ENCODE data around the gene LRRC8B. TPM values are rescaled to one million over a fixed set of nuclear protein-coding genes. Genes with fewer than 3 reads are reported as not detected.

LRRC8B gene
- 10 to 100 TPM in 2 of 4 donors, 1 to 10 TPM in 2; 7.0 to 10.5 (median 8.7) TPM for total RNA-seq

DNA sequence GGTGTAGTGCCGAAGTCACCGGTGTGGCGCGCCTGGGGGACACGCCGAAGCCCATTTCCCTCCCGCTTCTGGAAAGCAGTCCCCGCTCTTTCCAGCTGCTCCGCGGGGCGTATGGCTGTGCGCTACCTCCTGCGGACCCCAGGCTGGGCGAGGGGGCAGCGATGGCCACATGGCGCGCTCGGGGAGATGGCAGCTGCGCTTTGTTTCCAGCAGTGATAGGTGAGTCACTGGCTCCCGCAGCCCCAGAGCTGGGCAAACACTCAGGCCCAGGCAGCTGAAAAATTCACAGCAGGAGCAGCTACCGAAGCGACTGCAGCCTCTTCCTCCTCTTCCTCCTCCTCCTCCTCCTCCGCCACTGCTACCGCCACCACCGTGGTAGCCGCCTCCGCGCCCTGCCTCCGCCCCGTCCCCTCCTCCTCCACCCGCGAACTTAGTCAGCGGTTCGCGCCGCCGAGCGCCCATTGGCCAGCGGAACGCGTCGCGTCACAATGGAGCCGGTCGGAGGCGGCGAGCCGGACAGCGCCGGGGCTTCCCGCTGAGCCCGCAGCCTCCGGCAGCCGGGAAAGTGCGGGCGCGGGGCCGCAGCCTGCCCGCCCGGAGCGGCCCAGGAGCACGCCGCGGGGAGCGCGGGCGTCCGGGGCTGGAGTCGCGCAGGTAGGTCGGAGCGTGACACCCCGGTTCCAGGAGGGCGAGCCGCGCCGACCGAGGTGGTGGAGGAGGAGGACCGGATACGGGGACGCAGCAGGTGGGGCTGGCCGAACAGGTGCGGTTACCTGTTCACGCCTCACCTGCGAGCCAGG is at the start of gene LRRC8B:
TSS of gene LRRC8B (plus strand) at position 461 of the 800 bp plus-strand sequence. CDS start 57,822 bp downstream, outside the sequence.
- no peaks in the 10 kb centered on the region for H3K27me3 ChIP-seq
- H3K9me3 ChIP-seq = no peaks in the 10 kb centered on the region
- in situ Hi-C loops (cut with MboI; ENCODE audit: low pct_ligation_motif_present in 1 of 4, low pct_unique_long_range_greater_than_20kb in 1 of 4, low sequenced_read_pairs in 3 of 4) = loop anchor here in 3 of 4 donors (25.0 kb wide), 2 partner anchors 238 to 463 kb away; partner anchors contain the start of gene ZNF326 (in 1 of the 3)
- H3K27ac ChIP-seq = peak within 1 kb of the TSS; percentile 79 to 94 (median 90)
- H3K4me1 ChIP-seq = peaks cover 0 to 32% (median 10%) of the 10 kb centered on the region in 4 donors
- peak; percentile 93 for DNase-seq
- TF ChIP-seq, protein P1, sequence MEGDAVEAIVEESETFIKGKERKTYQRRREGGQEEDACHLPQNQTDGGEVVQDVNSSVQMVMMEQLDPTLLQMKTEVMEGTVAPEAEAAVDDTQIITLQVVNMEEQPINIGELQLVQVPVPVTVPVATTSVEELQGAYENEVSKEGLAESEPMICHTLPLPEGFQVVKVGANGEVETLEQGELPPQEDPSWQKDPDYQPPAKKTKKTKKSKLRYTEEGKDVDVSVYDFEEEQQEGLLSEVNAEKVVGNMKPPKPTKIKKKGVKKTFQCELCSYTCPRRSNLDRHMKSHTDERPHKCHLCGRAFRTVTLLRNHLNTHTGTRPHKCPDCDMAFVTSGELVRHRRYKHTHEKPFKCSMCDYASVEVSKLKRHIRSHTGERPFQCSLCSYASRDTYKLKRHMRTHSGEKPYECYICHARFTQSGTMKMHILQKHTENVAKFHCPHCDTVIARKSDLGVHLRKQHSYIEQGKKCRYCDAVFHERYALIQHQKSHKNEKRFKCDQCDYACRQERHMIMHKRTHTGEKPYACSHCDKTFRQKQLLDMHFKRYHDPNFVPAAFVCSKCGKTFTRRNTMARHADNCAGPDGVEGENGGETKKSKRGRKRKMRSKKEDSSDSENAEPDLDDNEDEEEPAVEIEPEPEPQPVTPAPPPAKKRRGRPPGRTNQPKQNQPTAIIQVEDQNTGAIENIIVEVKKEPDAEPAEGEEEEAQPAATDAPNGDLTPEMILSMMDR (IDR thresholded peaks at IDR 0.05) = peak in 1 of 5 experiments; percentile 26
- TF ChIP-seq POLR2A (IDR thresholded peaks at IDR 0.05) (peak; percentile 67), EP300 (IDR thresholded peaks at IDR 0.05; ENCODE audit: low read depth) (no peak), POLR2AphosphoS5 (IDR thresholded peaks at IDR 0.05) (peak; percentile 68 to 72 (median 70))
- WGBS, 2 donors (ENCODE audit: low coverage in 1 of 2) = 1% methylated on average over 58 of the region's 85 CpGs; no CpG with 5 or more reads in 1 of the 2 donors
- peak within 1 kb of the TSS; percentile 65 to 96 (median 70) for H3K4me3 ChIP-seq
- no peaks in the 10 kb centered on the region for H3K36me3 ChIP-seq
- intact Hi-C loops (cut with DNase I; ENCODE audit: low total_unique reads) = no loop called here

DNA sequence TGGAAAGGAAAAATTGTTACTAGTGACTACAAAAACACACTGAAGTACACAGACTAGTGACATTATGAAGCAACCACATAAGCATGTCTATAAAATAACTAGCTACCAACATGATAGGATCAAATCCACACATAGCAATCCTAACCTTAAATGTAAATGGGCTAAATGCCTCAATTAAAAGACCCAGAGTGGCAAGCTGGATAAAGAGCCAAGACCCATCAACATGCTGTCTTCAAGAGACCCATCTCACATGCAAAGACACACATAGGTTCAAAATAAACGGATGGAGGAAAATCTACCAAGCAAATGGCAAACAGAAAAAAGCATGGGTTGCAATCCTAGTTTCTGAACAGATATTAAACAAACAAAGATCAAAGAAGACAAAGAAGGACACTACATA is 49.4 kb upstream of the LRRC8B start:
- Histone ChIP-seq H3K27ac (no peak overlapping the region), H3K9me3 (peaks cover 0 to 2% of the 10 kb centered on the region in 2 donors), H3K4me3 (no peak overlapping the region), H3K36me3 (no peaks in the 10 kb centered on the region), H3K27me3 (no peaks in the 10 kb centered on the region), H3K4me1 (no peaks in the 10 kb centered on the region)
- intact Hi-C loops (cut with DNase I; ENCODE audit: low total_unique reads) (no loop called here), in situ Hi-C loops (cut with MboI; ENCODE audit: low pct_ligation_motif_present in 1 of 4, low pct_unique_long_range_greater_than_20kb in 1 of 4, low sequenced_read_pairs in 3 of 4) (loop anchor here in 1 of 4 donors (10.0 to 25.0 kb wide), 3 partner anchors 130 to 512 kb away; partner anchors contain the start of gene ZNF326)
- TF ChIP-seq, protein P1 (IDR thresholded peaks at IDR 0.05) = no peak
- TF ChIP-seq POLR2A (IDR thresholded peaks at IDR 0.05) = no peak
- TF ChIP-seq POLR2AphosphoS5 (IDR thresholded peaks at IDR 0.05) = no peak
- TF ChIP-seq EP300 (IDR thresholded peaks at IDR 0.05; ENCODE audit: low read depth) = no peak
- WGBS, 2 donors (ENCODE audit: low coverage in 1 of 2) = 80 to 88% methylated on average over 1 of the region's 1 CpG
- no peak for DNase-seq

DNA sequence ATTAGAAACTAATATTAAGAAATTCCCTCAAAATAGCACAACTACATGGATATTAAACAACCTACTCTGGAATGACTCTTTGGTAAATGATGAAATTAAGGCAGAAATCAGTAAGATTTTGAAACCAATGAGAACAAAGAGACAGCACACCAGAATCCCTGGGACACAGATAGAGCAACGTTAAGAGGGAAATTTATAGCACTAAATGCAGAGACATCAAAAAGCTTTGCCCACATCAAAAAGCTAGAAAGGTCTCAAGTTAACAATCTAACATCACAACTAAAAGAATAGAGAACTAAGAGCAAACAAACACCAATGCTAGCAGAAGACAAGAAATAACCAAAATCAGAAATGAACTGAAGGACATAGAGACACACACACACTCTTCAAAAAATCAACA is 48.6 kb upstream of the LRRC8B start:
- DNase-seq = no peak
- Histone ChIP-seq H3K4me3 (no peak overlapping the region), H3K4me1 (no peaks in the 10 kb centered on the region), H3K36me3 (no peaks in the 10 kb centered on the region), H3K9me3 (peaks cover 0 to 2% of the 10 kb centered on the region in 2 donors), H3K27ac (no peak overlapping the region), H3K27me3 (no peaks in the 10 kb centered on the region)
- no peak for TF ChIP-seq POLR2A (IDR thresholded peaks at IDR 0.05)
- TF ChIP-seq POLR2AphosphoS5 (IDR thresholded peaks at IDR 0.05) = no peak
- WGBS, 2 donors (ENCODE audit: low coverage in 1 of 2) = 67 to 70% methylated on average over 1 of the region's 1 CpG
- intact Hi-C loops (cut with DNase I; ENCODE audit: low total_unique reads) (no loop called here), in situ Hi-C loops (cut with MboI; ENCODE audit: low pct_ligation_motif_present in 1 of 4, low pct_unique_long_range_greater_than_20kb in 1 of 4, low sequenced_read_pairs in 3 of 4) (loop anchor here in 1 of 4 donors (10.0 to 25.0 kb wide), 3 partner anchors 129 to 511 kb away; partner anchors contain the start of gene ZNF326)

DNA sequence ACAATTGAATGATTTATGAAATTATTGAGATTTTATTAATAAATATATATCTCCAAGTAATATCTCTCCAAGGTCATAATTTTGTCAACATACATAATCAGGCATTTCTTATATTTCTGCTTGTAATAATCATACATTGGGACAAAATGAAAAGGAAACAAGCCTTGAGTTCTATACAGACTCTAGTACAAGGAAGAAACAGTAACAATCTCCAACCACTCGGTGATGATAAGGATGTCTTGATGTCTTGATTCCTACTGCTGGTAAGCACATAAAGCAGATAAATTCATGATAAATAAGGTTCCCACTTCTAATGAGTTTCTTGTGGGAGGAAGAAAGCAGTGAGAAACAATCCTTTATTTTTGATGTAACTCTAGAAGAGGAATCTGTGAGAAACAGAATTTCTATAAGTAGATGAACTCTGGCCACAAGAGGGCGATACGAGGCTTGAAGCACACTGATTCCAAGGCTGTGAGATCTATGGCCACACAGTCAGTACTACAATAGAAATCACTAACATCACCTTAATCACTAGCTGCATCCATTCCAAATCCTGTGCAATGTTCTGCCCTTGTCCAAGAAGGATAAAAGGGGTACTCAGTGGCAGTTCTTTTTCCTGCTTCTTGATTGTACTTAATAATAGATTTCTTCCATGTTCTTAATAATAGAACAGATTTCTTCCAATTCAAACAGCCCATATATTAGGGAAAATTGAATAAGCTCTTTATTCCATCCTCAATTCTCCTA is 41.4 kb upstream of the LRRC8B start:
- Histone ChIP-seq H3K9me3 (no peaks in the 10 kb centered on the region), H3K27ac (no peak overlapping the region), H3K27me3 (no peaks in the 10 kb centered on the region), H3K36me3 (no peaks in the 10 kb centered on the region), H3K4me3 (no peak overlapping the region), H3K4me1 (no peaks in the 10 kb centered on the region)
- intact Hi-C loops (cut with DNase I; ENCODE audit: low total_unique reads) (loop anchor here (10.0 kb wide), 2 partner anchors 122 to 282 kb away; no protein-coding TSS in a partner anchor), in situ Hi-C loops (cut with MboI; ENCODE audit: low pct_ligation_motif_present in 1 of 4, low pct_unique_long_range_greater_than_20kb in 1 of 4, low sequenced_read_pairs in 3 of 4) (loop anchor here in 2 of 4 donors (10.0 to 25.0 kb wide), 3 partner anchors 112 to 504 kb away; partner anchors contain the start of gene ZNF326 (in 1 of the 2))
- 22 to 57% methylated on average over 1 to 3 of the region's 3 CpGs for WGBS, 2 donors (ENCODE audit: low coverage in 1 of 2)
- peak; percentile 79 for DNase-seq
- TF ChIP-seq EP300 (IDR thresholded peaks at IDR 0.05; ENCODE audit: low read depth) (no peak), POLR2AphosphoS5 (IDR thresholded peaks at IDR 0.05) (no peak), POLR2A (IDR thresholded peaks at IDR 0.05) (no peak)
- TF ChIP-seq, protein P1 (IDR thresholded peaks at IDR 0.05) = peak; percentile 54 to 74 (median 72)
